Left forelimb (tissue), 1 donor: ENCODE data around the gene ADAM8.
"Not testable (repeated sequence)": the region's sequence is repeated elsewhere in the genome, so short reads cannot be mapped to it uniquely, and the experiment has no call there.

ENCODE experiments used
- DNase-seq: peaks from one replicate; pipeline ENCODE4 v3.0.0-alpha.2; 2018; ENCODE audit warnings: low spot score

The ADAM8 gene

DNA sequence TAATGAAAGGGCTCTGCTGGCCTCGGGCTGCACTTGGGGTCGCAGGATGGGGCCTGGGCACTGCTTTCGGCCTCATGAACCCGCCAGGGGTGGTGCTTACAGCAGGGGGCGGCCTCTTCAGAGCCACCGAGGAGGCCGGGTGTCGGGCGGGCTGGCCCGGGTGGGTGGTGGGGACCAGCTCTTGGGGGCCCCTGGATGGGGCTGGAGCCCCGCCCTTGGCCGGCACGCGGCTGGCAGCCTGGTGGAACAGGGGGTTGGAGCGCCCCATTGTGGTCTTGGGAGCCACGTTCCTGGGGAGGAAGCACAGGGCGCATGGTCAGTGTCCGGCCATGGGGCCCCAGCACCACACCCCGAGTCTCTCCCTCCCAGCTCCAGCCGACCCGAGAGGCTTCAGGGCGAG, 8.8 kb downstream of the ADAM8 start:
- no peak for DNase-seq

DNA sequence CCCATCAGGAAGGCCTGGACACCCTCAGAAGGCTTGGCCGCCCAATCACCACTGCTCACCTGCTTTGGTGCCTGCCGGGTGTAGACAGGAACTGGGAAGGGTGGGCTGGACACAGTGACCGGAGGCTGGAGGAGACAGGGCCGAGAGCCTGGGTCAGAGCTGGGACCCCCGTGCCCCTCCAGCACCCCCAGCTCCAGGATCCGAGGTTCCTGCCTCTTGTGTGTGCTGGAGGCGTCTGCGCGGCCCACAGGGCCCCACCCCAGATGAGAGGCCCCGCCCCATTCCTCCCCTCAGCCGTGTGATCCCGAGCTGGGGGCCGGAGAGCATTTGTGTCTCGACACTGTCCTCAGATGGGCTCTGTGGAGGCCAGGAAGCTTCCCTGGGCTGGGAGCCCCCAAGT, 9.4 kb downstream of the ADAM8 start:
- no peak for DNase-seq

- no peak for DNase-seq
Measured at GRCh38 chr10:133266056-133266795, 10.4 kb downstream of the ADAM8 start.

GRCh38 chr10:133265052-133265451, 11.6 kb downstream of the ADAM8 start:
- DNase-seq, result not testable (repeated sequence)

DNA sequence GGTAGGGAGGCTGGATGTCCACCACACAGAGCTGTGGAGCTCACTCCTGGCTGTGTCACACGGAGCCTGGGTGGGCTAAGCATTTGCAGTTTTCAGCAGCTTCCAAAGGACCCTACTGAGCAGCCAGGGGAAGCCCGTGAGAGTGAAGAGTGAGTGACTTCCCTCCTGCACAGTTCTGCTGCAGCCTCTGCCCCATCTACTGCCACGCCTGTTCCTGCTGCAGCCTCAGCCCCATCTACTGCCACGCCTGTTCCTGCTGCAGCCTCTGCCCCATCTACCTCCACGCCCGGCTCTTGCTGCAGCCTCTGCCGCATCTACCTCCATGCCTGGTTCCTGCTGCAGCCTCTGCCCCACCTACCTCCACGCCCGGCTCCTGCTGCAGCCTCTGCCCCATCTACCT, 12.2 kb downstream of the ADAM8 start:
- DNase-seq, result no peak

GRCh38 chr10:133263674-133264073, 13.0 kb downstream of the ADAM8 start:
- DNase-seq, result no peak

GRCh38 chr10:133262696-133263095, 14.0 kb downstream of the ADAM8 start:
- no peak for DNase-seq

- no peak for DNase-seq
Measured at GRCh38 chr10:133261726-133262325, 14.8 kb downstream of the ADAM8 start.

DNA sequence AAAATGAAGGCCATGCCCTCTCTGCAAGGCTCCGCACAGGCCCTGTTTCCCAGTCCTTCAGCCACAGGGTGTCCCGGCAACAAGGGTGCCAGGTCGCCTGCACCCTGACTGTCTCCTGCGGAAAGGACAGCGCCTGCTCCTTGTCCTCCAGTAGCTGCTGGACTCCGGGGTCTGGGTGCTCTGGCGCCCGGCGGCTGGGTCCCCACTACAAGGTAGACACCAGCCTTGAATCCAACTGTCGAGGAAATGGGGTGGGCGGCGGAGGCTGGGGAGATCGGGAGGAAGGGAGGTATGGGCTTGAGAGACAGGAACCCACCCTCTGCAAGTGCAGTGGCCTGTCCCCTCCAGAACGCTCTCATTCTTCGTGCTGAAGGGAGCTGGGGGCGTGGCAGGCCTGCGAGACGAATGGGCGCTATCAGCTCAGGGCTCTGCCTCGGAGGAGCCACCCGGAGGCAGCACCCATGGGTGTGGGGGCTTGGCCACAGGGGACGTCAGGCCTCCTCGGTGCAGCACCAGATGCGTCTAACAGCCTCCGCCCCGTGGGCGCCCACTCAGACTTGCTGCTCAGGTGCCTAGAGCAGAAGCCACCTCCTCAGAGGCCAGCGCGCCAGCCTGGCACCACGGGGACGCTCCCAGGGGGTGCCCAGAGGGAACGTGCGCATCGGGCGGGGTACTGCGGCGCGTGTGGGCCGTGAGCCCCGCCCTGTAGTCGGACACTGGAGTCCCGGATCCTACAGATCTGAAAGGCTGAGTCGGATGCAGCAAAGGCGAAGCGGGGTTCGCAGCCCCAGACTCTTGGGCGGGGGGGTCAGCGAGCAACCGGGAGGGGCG, 15.6 kb downstream of the ADAM8 start:
- DNase-seq, result no peak

GRCh38 chr10:133259602-133259989, 17.1 kb downstream of the ADAM8 start:
- no peak for DNase-seq

DNA sequence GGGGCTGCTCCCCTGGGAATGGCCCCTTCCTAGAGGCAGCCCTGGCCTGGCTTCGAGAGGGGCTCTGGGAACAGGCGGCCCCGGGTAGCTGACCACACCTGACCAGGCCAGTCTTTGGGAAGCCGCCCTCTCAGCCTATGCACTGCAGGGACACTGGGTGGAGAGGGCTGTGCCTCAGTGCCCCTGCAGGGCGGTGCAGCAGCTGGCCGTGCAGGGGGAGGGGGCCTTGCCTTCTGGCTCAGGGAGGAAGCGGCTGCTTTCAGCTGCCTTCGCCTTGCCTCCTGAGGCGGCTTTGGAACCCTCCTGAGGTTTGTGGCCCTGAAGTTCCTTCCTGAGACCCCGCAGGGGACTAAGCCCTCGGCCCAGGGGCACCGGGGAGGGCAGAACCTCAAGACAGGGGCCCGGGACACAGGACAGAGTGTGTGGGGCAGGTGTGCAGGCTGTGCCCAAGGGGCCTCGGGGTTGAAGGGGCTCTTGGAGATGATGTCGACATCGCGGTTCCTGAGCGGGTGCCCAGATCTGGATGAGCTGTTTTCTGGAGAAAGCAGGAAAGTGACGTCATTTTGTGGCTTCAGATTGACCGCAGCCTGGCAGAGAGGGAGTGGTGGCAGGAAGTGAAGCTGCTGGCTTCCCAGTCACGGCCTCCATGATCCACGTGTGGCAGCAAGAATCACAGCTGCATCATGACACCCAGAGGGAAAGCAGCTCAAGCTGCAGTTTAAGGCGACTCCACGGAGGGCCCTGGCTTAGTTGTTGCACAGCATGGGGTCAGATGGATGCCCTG, 17.7 kb downstream of the ADAM8 start:
- no peak for DNase-seq

DNA sequence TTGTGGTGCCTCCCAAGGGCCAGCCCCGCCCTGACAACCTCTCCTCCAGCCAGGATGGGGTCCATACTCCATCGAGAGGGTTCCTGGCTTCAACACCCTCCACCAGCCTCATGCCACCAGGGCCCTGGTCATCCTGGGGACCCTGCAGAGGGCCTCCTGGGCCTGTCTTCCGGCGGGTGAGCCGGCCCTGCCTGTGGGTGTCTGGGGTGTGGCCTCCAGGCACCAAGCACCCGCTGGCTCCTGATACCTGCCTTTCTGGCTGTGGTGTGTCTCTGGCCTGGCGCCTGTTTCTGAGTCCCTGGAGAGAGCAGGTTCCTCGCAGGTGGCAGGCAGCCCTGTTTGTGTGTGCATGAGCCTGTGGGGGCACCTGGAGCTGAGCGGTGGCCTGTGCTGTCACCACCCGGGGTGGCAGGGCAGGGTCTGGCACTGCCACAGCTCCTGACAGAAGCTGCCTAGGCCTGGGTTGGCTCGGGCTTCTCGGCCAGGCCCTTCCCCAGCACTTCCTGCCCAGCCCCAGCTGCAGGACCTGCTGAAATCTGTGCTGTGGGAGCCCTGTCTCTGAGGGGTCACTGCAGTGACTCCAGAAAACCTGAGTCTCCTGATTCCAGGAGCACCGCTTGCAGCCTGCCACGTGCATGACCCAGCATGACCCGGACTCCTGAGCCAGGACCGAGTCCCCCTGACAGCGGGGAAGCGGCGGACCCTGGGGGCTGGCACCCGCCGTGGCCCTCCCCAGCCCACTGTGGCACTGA, 18.4 kb downstream of the ADAM8 start:
- no peak for DNase-seq

DNA sequence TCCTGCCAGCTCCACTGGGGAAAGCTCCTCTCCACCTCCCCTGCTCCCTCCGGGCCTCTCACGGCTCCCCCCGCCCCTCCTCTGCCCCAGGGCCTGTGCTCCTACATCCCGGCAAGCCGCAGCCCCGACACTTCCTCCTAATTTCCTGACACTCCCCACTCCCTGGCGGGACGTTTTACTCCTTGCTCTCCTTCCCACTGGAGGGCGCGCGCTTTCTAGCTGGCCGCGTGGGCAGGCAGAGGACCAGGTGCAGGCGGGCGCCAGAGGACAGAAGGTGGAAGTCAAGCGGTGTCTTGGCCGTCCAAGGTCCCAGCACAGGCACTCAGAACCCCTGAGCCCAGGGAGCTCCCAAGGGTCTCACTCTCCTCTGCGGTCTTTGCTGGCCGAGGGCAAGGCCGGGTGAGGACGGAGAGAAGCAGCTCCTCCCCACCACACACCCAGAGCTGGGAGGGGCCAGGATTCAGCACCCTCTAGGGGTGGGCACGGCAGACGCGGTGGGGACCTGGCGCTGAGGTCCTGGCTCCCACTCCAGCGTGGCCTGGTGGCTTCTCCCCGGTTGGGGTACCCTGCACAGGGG, 19.1 kb downstream of the ADAM8 start:
- DNase-seq, result no peak

DNA sequence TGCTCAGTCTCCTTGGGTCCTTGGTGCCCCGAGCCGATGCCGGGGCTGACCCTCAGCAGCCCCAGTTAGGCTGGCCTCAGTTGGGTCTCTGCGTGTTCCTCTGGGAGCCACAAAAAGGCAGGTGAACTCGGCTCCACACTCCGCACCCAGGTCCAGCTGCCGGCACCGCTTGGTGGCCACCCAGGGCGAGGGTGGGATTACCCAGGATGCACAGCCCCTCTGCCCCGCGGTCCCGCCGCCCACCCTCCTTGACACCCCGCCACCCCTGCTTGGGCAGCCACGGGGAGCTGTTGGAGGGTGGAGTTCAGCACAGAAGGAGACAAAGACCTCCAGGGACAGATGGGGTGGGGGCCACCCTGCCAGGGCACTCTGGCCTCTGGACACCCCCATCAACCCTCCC, 21.3 kb downstream of the ADAM8 start:
- no peak for DNase-seq

DNA sequence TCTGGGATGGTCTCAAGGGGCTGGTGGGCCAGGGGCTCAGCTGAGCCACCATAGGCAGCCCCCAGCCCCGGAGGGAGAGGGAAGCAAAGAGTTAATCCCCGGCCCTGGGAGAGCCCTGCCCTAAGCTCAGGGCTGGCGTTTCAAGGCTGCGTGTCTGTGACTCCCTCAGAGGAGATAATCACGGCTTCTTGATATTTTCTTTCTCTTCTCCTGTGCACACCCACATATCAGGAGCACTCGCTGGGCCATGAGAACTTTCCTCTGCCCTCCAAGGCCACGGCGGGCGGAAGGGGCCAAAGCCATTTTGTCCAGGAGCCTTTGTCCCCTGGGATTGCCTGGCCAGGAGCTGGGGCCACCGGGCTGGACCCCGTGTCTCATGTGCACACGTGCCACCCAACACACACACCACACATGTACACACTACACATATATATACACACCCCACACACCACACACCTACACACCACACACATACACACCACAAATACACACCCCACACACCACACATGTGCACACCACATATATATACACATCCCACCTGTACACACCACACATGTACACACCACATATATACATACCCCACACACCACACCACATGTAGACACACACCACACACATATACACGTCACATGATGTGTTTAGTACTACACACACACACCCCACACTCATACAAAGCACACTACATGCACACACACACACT, 22.1 kb downstream of the ADAM8 start:
- DNase-seq, result no peak

GRCh38 chr10:133253361-133253955, 23.2 kb downstream of the ADAM8 start:
- no peak for DNase-seq

- DNase-seq, result no peak
Measured at GRCh38 chr10:133252223-133252552, 24.5 kb downstream of the ADAM8 start.

DNA sequence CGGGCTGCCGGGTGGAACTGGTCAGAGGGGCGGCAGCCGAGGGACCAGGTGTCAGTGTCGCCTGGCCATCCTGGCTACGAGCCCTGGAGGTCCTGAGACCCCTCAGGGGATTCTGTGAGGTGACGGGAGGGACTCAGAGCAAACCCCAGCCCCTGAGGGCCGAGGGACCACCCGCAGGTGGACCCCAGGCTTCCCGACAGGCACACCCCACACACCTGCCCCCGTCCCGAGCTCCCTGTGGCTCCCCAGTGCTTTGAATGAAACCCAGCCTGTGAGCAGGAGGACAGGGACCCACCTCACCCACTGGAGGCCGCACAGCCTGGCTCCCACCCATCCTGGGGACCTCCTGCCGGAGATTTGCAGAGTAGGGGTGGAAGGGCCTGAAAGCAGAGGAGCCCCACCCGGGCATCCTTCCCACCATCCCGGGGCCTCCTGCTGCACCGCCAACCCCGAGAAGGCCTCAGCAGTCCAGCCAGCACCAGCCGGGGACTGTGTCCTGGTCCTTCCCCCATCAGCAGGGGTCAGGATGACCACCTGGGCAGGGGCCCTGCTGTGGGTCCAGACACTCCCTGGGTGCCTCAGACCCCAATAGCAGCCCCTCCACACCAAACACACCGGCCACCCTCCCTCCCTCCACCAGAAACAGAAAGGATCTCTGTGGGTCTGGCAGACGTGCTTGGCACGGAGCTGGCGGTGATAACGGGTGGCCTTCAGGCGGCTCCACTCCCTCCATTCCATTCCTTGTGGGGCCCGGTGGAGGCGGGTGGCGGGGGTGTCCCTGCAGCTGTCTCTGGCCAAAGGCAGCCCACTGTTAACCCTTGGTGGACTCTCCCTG, 25.1 kb downstream of the ADAM8 start:
- no peak for DNase-seq

- DNase-seq, result no peak
Measured at GRCh38 chr10:133249975-133250754, 26.5 kb downstream of the ADAM8 start.
